ENCODE data around the gene ZNF862.

- no peak for TF ChIP-seq POLR2A (IDR thresholded peaks at IDR 0.05)
- TF ChIP-seq POLR2AphosphoS5 (IDR thresholded peaks at IDR 0.05): no peak
- TF ChIP-seq, protein P1, sequence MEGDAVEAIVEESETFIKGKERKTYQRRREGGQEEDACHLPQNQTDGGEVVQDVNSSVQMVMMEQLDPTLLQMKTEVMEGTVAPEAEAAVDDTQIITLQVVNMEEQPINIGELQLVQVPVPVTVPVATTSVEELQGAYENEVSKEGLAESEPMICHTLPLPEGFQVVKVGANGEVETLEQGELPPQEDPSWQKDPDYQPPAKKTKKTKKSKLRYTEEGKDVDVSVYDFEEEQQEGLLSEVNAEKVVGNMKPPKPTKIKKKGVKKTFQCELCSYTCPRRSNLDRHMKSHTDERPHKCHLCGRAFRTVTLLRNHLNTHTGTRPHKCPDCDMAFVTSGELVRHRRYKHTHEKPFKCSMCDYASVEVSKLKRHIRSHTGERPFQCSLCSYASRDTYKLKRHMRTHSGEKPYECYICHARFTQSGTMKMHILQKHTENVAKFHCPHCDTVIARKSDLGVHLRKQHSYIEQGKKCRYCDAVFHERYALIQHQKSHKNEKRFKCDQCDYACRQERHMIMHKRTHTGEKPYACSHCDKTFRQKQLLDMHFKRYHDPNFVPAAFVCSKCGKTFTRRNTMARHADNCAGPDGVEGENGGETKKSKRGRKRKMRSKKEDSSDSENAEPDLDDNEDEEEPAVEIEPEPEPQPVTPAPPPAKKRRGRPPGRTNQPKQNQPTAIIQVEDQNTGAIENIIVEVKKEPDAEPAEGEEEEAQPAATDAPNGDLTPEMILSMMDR (IDR thresholded peaks at IDR 0.05): no peak
- no peak for TF ChIP-seq EP300 (IDR thresholded peaks at IDR 0.05)
Measured at GRCh38 chr7:149795126-149795525, 43.0 kb upstream of the ZNF862 start.
